Glutamatergic neuron (in vitro differentiated cells): ENCODE measurements around the gene PPP1R1B. TPM values are rescaled to one million over a fixed set of nuclear protein-coding genes. Genes with fewer than 3 reads are reported as not detected.
A peak's percentile ranks its signal among the peaks of the same experiment; 100 is the strongest.

Experiments
- DNase-seq: peaks from one replicate; pipeline ENCODE4 v3.0.0; 2022
- H3K27ac Mint-ChIP-seq: one replicate; pipeline ENCODE4 v1.8.0; 2020; ENCODE audit warnings: mild to moderate bottlenecking, mixed read lengths, inconsistent platforms; ENCODE audit not compliant: unreplicated experiment
- H3K27me3 Mint-ChIP-seq: one replicate; pipeline ENCODE4 v1.8.0; 2020; ENCODE audit warnings: mild to moderate bottlenecking, moderate library complexity, mixed read lengths, inconsistent platforms; ENCODE audit not compliant: unreplicated experiment
- H3K36me3 Mint-ChIP-seq: one replicate; pipeline ENCODE4 v1.8.0; 2020; ENCODE audit warnings: mild to moderate bottlenecking, mixed read lengths, inconsistent platforms; ENCODE audit not compliant: unreplicated experiment
- H3K4me1 Mint-ChIP-seq: one replicate; pipeline ENCODE4 v1.8.0; 2020; ENCODE audit warnings: mild to moderate bottlenecking, low read depth, mixed read lengths, inconsistent platforms; ENCODE audit not compliant: unreplicated experiment
- H3K4me3 Mint-ChIP-seq: one replicate; pipeline ENCODE4 v1.8.0; 2020; ENCODE audit warnings: mild to moderate bottlenecking, mixed read lengths, inconsistent platforms; ENCODE audit not compliant: unreplicated experiment
- H3K9me3 Mint-ChIP-seq: one replicate; pipeline ENCODE4 v1.8.0; 2020; ENCODE audit warnings: mild to moderate bottlenecking, moderate library complexity, mixed read lengths, inconsistent platforms; ENCODE audit not compliant: unreplicated experiment
- CTCF ChIP-seq: fragments of 200-600 bp; sonication (generic); IDR thresholded peaks from one replicate; pipeline ENCODE4 v1.5.0; 2021; ENCODE audit not compliant: partially characterized antibody, unreplicated experiment
- total RNA-seq: library from RNA; stranded (reverse); fragmentation: NEBNext Ultra II Directional; extraction: Animal tissue kit (Norgen Biotek cat#: 25700); gene quantifications from one replicate; pipeline ENCODE4 v1.2.1, GENCODE V29; 2021; ENCODE audit not compliant: unreplicated experiment

The PPP1R1B gene
- total RNA-seq, 1 donor from 2014 or later: not detected

DNA sequence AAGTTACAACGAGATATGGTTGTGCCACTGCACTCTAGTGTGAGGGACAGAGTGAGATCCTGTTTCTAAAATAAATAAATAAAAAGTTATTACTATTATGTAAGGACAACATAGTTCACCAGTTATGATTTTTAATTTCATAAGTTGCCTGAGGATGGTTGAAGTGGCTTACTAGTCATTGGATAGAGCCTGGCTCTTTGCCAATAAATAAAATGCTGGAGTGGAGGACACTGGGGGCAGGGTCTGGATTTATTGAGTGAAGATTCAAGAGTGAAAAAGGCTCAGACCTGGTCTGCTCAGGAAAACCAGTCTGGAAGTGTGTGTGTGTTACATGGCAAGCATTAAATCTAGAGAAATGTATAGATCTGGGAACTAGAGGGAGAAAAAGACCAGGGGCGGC lies 12.3 kb downstream of the PPP1R1B start:
- Mint-ChIP-seq H3K4me1 (peaks cover 9% of the 10 kb centered on the region), H3K27ac (peak overlapping the region; percentile 1), H3K4me3 (no peak overlapping the region), H3K27me3 (peaks cover 9% of the 10 kb centered on the region), H3K9me3 (peaks cover 4% of the 10 kb centered on the region), H3K36me3 (no peaks in the 10 kb centered on the region)
- no peak for DNase-seq
- TF ChIP-seq CTCF: no peak

DNA sequence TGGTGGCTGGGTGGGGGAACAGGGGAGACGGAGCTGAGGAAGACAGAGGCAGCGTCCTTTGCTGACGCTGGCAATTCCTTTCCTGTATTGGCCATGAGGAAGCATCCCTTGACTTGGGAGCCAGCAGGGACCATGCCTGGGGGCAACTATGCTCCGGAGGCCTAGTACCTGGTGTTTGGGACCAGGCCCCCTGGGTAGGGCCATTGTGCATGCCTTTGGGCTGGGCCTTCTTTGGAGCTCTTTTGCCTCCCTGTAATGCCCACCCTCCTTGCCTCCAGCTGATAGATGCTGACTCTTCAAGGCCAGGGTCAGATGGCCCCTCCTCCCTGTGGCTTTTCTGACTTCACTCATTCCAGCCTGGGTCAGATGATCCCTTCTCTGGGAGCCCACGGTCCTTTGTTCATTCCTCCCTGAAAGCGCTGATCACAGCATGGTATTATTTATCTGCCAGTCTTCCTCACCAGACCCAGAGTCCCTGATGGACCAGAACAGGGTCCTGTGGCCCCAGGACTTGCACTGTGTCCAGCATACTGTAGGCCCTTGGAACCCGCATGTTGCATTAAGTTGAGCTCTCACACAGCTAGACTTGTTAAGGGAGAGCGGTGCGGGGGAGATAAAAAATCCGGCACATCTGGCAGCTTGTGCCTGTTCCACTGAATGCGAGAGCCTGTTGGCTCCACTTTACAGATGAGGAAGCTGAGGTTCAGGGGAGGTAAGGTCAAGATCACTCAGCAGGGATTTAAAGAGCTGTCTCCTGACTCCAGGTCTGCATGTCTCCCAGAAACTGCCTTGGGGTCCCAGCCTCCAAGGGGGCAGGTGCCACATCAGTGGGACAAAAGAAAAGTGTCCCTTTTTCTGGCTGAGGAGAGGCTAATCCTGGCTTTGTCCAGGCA lies 13.1 kb downstream of the PPP1R1B start:
- Mint-ChIP-seq H3K9me3 (peaks cover 4% of the 10 kb centered on the region), H3K4me3 (no peak overlapping the region), H3K27ac (no peak overlapping the region), H3K4me1 (peaks cover 9% of the 10 kb centered on the region), H3K36me3 (no peaks in the 10 kb centered on the region), H3K27me3 (peaks cover 9% of the 10 kb centered on the region)
- DNase-seq: no peak
- TF ChIP-seq CTCF: no peak

- no peak for DNase-seq
- TF ChIP-seq CTCF: no peak
- H3K27me3 Mint-ChIP-seq: peaks cover 9% of the 10 kb centered on the region
- H3K9me3 Mint-ChIP-seq: peaks cover 2% of the 10 kb centered on the region
- H3K27ac Mint-ChIP-seq: no peak overlapping the region
- no peaks in the 10 kb centered on the region for H3K36me3 Mint-ChIP-seq
- H3K4me1 Mint-ChIP-seq: peaks cover 8% of the 10 kb centered on the region
- no peak overlapping the region for H3K4me3 Mint-ChIP-seq
These were observed 13.9 kb downstream of the PPP1R1B start for GRCh38 chr17:39640591-39641031.

- no peak overlapping the region for H3K4me3 Mint-ChIP-seq
- no peaks in the 10 kb centered on the region for H3K36me3 Mint-ChIP-seq
- DNase-seq: no peak
- H3K9me3 Mint-ChIP-seq: peaks cover 2% of the 10 kb centered on the region
- H3K27ac Mint-ChIP-seq: no peak overlapping the region
- TF ChIP-seq CTCF: no peak
- H3K4me1 Mint-ChIP-seq: peaks cover 8% of the 10 kb centered on the region
- H3K27me3 Mint-ChIP-seq: peaks cover 9% of the 10 kb centered on the region
These were observed 14.3 kb downstream of the PPP1R1B start for GRCh38 chr17:39641097-39641496.

GRCh38 chr17:39641883-39642282 lies 15.1 kb downstream of the PPP1R1B start:
- H3K4me1 Mint-ChIP-seq: peaks cover 8% of the 10 kb centered on the region
- no peak for DNase-seq
- no peak overlapping the region for H3K27ac Mint-ChIP-seq
- H3K9me3 Mint-ChIP-seq: peaks cover 2% of the 10 kb centered on the region
- H3K36me3 Mint-ChIP-seq: no peaks in the 10 kb centered on the region
- H3K27me3 Mint-ChIP-seq: peaks cover 9% of the 10 kb centered on the region
- TF ChIP-seq CTCF: no peak
- H3K4me3 Mint-ChIP-seq: no peak overlapping the region
